OCI-LY1 (cell line): ENCODE measurements around the gene GPR149.
A peak's percentile ranks its signal among the peaks of the same experiment; 100 is the strongest.

ENCODE experiments used
- CTCF ChIP-seq: fragments of 200-600 bp; sonication (generic), shearing (Covaris generic); IDR thresholded peaks from 2 replicates; pipeline ENCODE4 v1.5.1; 2017; ENCODE audit warnings: mild to moderate bottlenecking, antibody characterized with exemption, low read length, moderate library complexity, mixed read lengths
- EZH2 ChIP-seq: fragments of 200-600 bp; sonication (generic), shearing (Covaris generic); IDR thresholded peaks from 2 replicates; pipeline ENCODE4 v1.8.0; 2017; ENCODE audit warnings: borderline replicate concordance, mixed run types, mild to moderate bottlenecking, antibody characterized with exemption, low read length, moderate library complexity, mixed read lengths

GRCh38 chr3:154301561-154301960, 128.4 kb downstream of the GPR149 start:
- TF ChIP-seq CTCF (peak; percentile 31), EZH2 (no peak)
